Neural crest cell (in vitro differentiated cells): ENCODE results near the gene DCAF6. TPM values are rescaled to one million over a fixed set of nuclear protein-coding genes. Genes with fewer than 3 reads are reported as not detected.

Source experiments
- DNase-seq: peaks from one replicate; pipeline ENCODE4 v3.0.0; 2021; ENCODE audit warnings: low read depth, mixed read lengths, low spot score
- H3K27ac Mint-ChIP-seq: one replicate; pipeline ENCODE4 v1.8.0; 2021; ENCODE audit warnings: mild to moderate bottlenecking, mixed read lengths; ENCODE audit not compliant: unreplicated experiment
- H3K27me3 Mint-ChIP-seq: 2 replicates; pipeline ENCODE4 v1.8.0; 2021; ENCODE audit warnings: low read depth, mild to moderate bottlenecking, mixed read lengths
- H3K36me3 Mint-ChIP-seq: 2 replicates; pipeline ENCODE4 v1.8.0; 2021; ENCODE audit warnings: low read depth, mild to moderate bottlenecking, mixed read lengths
- H3K4me1 Mint-ChIP-seq: 2 replicates; pipeline ENCODE4 v1.8.0; 2021; ENCODE audit warnings: mixed read lengths
- H3K4me3 Mint-ChIP-seq: one replicate; pipeline ENCODE4 v1.8.0; 2021; ENCODE audit warnings: mild to moderate bottlenecking, mixed read lengths
- H3K9me3 Mint-ChIP-seq: 2 replicates; pipeline ENCODE4 v1.8.0; 2021; ENCODE audit warnings: mixed read lengths
- CTCF ChIP-seq: fragments of 200-600 bp; sonication (generic); conservative IDR thresholded peaks from 2 replicates; pipeline ENCODE4 v1.5.0; 2021; ENCODE audit warnings: antibody characterized with exemption, mild to moderate bottlenecking
- total RNA-seq: library from RNA; stranded (reverse); gene quantifications from 2 replicates; pipeline ENCODE4 v1.2.1, GENCODE V29; 2021

The DCAF6 gene
- total RNA-seq, 1 donor from 2014 or later: 15.9 TPM

- H3K27me3 Mint-ChIP-seq: no peaks in the 10 kb centered on the region
- no peak overlapping the region for H3K27ac Mint-ChIP-seq
- TF ChIP-seq CTCF: no peak
- H3K9me3 Mint-ChIP-seq: peaks cover 6% of the 10 kb centered on the region
- no peak for DNase-seq
- H3K4me1 Mint-ChIP-seq: no peaks in the 10 kb centered on the region
- no peak overlapping the region for H3K4me3 Mint-ChIP-seq
- H3K36me3 Mint-ChIP-seq: peaks cover 7% of the 10 kb centered on the region
These were observed 48.5 kb downstream of the DCAF6 start for GRCh38 chr1:167984886-167985489.

- no peaks in the 10 kb centered on the region for H3K9me3 Mint-ChIP-seq
- no peaks in the 10 kb centered on the region for H3K27me3 Mint-ChIP-seq
- no peak overlapping the region for H3K27ac Mint-ChIP-seq
- H3K36me3 Mint-ChIP-seq: no peaks in the 10 kb centered on the region
- no peaks in the 10 kb centered on the region for H3K4me1 Mint-ChIP-seq
- DNase-seq: no peak
- no peak for TF ChIP-seq CTCF
- H3K4me3 Mint-ChIP-seq: no peak overlapping the region
These were observed 50.7 kb downstream of the DCAF6 start for GRCh38 chr1:167987174-167987573.

GRCh38 chr1:167991546-167991945 is 55.1 kb downstream of the DCAF6 start:
- Mint-ChIP-seq H3K27ac (no peak overlapping the region), H3K4me1 (no peaks in the 10 kb centered on the region), H3K36me3 (peaks cover 2% of the 10 kb centered on the region), H3K4me3 (no peak overlapping the region), H3K27me3 (no peaks in the 10 kb centered on the region), H3K9me3 (no peaks in the 10 kb centered on the region)
- TF ChIP-seq CTCF: no peak
- DNase-seq: no peak

GRCh38 chr1:167993720-167994119 is 57.2 kb downstream of the DCAF6 start:
- TF ChIP-seq CTCF: no peak
- Mint-ChIP-seq H3K4me3 (no peak overlapping the region), H3K27ac (no peak overlapping the region), H3K4me1 (no peaks in the 10 kb centered on the region), H3K9me3 (no peaks in the 10 kb centered on the region), H3K36me3 (peaks cover 2% of the 10 kb centered on the region), H3K27me3 (no peaks in the 10 kb centered on the region)
- no peak for DNase-seq

GRCh38 chr1:167994560-167994959 is 58.1 kb downstream of the DCAF6 start:
- Mint-ChIP-seq H3K9me3 (no peaks in the 10 kb centered on the region), H3K27ac (no peak overlapping the region), H3K27me3 (no peaks in the 10 kb centered on the region), H3K4me1 (no peaks in the 10 kb centered on the region), H3K36me3 (peaks cover 2% of the 10 kb centered on the region), H3K4me3 (no peak overlapping the region)
- no peak for TF ChIP-seq CTCF
- no peak for DNase-seq
